Activated naive CD4-positive, alpha-beta T cell treated with anti-CD3 and anti-CD28 coated beads, Interleukin-2, amount 50 U/mL, for 16 hours (primary cell): ENCODE results near the gene PSMA8.
"Not testable (repeated sequence)": the region's sequence is repeated elsewhere in the genome, so short reads cannot be mapped to it uniquely, and the experiment has no call there.

ENCODE experiments used
- DNase-seq: peaks from one replicate; pipeline ENCODE4 v3.0.0-alpha.2; 2020

The PSMA8 gene

DNA sequence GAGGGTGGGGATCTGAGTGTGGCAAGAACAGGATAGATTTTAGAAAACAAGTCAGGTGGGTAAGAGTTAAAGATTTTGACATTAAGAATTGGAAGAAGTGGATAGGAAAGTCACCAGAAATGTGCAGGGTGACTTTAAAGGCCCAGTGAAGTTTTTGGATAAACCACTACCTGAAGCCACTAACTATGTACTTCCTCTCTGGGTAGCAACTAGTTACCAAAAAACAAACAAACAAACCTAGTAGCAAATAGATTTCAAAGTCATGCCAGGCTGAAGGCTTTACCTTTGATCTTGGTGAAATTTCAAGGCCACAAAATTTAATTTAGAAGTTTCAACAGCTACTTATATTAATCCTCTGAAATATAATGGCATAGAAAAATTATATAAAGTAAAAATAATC lies 42.5 kb downstream of the PSMA8 start:
- DNase-seq, result no peak

DNA sequence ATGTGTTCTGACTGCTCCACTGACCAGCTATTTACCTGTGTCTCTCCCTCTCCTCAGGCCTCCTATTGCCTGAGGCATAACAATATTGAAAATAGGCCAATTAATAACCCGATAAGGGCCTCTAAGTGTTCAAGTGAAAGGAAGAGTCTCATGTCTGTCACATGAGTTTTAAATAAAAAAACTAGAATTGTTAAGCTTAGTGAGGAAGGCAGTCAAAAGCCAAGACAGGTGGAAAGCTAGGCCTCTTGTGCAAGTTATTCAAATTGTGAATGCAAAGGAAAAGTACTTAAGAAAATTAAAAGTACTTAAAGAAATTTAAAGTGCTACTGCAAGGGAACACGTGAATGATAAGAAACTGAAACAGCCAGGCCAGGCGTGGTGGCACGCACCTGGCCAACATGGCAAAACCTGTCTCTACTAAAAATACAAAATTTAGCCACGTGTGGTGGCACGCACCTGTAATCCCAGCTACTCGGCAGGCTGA lies 47.7 kb downstream of the PSMA8 start:
- no peak for DNase-seq

DNA sequence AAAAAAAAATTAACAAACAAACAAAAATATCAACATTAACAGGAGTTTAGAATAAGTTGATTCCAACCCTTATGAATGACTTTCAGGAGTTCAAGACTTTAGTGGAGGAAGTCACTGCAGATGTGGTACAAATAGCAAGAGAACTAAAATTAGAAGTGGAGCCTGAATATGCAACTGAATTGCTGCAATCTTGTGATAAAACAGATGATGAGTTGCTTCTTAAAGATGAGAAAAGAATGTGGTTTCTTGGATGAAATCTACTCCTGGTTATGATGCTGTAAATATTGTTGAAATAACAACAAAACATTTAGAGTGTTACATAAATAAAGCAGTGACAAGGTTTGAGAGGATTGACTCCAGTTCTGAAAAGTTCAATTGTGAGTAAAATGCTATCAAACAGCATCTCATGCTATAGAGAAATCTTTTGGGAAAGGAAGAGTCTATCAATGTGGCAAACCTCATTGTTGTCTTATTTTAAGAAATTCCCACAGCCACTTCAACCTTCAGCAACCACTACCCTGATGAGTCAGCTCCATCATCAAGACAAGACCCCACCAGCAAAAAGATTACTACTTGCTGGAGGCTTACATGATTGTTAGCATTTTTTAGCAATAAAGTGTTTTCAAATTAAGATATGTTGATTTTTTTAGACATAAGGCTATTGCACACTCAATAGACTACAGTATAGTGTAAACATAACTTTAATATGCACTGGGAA lies 49.9 kb downstream of the PSMA8 start:
- no peak for DNase-seq

DNA sequence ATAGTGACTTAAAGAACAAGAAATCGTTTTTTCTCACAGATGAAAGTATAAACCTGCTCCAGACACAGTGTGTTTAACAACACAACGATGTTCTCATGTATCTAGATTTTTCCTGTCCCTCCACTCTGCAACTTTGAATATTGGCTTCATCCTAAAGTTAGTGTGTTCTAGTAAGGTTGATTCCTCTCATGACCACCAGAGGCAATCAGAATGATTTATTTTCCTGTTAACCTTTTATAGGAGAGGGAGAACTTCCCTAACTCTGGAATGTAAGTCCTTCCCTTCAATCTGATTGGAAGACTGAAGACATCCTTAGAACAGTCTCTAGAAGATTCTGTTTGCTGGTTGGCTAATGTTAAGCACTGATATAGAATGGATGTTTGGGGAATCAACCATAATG lies 51.6 kb downstream of the PSMA8 start:
- DNase-seq, result no peak

DNA sequence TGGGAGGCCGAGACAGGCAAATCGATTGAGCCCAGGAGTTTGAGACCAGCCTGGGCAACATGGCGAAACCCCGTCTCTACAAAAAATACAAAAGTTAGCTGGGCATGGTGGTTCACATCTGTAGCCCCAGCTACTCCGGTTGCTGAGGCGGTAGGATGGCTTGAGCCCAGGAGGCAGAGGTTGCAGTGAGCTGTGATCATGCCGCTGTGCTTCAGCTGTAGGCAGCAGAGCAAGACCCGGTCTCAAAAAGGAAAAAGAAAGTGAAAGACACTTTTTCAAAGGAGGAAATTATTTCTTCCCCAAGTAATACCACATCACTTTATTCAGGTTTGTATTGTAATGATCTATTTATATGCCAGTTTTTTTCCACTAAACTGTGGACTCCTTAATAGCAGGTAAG lies 56.8 kb downstream of the PSMA8 start:
- DNase-seq, result peak; percentile 38

DNA sequence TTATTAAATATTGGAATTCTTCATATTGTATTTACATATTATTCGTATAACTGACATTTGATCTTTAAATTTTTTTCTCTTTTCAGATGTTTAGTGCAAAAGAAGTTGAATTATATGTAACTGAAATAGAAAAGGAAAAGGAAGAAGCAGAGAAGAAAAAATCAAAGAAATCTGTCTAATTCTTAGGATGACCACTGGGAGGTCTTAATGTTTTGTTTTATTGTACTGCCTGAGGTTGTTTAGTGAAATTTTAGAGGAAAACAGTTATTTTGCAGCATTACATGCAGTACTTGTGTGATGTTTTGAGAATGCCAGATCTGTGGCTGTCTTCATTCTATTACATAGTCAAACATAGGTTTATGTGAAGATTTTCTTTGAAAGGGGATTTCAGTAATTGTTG lies 58.6 kb downstream of the PSMA8 start:
- DNase-seq, result no peak

DNA sequence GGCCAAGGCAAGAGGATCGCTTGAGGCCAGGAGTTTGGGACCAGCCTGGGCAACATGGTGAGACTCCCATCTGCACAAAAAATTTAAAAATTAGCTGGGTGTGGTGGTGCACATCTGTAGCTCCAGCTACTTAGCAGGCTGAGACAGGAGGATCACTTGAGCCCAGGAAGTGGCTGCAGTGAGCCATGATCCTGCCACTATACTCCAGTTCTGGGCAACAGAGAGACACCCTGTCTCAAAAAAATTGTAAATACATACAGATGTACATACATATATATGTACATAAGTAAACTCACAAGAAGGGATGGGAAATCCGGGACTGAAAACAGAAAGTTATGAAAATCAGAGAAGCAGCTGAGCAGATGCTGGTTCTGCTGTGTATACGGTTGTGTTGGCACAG lies 62.9 kb downstream of the PSMA8 start:
- no peak for DNase-seq

DNA sequence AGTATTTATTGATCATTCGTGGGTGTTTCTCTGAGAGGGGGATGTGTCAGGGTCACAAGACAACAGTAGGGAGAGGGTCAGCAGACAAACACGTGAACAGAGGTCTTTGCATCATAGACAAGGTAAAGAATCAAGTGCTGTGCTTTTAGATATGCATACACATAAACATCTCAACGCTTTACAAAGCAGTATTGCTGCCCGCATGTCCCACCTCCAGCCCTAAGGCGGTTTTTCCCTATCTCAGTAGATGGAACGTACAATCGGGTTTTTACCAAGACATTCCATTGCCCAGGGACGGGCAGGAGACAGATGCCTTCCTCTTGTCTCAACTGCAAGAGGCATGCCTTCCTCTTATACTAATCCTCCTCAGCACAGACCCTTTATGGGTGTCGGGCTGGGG lies 68.3 kb downstream of the PSMA8 start:
- not testable (repeated sequence) for DNase-seq

DNA sequence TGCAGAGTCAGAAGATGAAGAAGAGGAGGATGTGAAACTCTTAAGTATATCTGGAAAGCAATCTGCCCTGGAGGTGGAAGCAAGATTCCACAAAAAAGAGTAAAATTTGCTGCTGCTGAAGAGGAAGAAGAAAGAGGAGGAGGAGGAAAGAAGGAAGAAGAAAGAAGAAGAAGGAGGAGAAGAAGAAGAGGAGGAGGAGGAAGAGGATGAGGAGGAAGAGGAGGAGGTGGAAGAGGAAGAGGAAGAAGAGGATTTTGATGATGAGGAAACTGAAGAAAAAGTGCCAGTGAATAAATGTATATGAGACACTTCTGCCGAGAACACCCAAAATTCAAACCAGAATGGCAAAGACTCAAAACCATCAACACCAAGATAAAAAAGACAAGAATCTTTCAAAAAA lies 71.6 kb downstream of the PSMA8 start:
- DNase-seq, result no peak

DNA sequence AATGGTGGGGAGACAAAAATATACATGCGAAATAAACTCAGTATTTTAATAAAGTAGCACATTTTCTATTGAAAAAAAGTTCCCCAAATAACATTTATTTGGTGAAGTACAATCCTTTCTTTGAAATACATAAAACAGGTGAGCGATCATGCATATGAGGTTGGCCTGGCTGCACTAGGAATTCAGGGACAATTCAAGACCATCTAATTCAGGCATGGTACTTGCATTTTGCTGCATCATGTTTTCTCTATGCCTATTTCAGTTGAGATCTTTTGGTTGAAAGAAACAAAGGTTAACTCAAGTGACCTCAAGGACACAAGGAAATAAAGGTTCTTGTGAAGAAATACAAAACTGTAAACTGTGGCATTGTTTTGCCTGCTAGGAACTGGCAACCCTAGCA lies 72.8 kb downstream of the PSMA8 start:
- no peak for DNase-seq

DNA sequence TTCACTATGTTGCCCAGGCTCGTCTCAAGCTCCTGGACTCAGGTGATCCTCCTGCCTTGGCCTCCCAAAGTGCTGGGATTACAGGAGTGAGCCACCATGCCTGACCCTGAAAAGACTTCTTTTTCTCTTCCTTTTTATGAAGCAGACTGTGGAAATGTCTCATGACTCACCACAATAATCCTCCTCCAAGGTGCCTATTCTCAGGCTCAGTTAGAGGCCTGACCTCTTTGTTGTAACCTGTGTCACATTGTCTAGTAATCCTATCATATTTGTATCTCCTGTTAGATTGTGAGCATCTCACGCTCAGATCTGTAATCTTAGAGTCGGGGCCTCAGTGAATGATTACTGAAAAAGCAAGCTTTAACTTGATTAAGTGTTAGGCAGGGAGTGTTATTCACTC lies 74.3 kb downstream of the PSMA8 start:
- no peak for DNase-seq

DNA sequence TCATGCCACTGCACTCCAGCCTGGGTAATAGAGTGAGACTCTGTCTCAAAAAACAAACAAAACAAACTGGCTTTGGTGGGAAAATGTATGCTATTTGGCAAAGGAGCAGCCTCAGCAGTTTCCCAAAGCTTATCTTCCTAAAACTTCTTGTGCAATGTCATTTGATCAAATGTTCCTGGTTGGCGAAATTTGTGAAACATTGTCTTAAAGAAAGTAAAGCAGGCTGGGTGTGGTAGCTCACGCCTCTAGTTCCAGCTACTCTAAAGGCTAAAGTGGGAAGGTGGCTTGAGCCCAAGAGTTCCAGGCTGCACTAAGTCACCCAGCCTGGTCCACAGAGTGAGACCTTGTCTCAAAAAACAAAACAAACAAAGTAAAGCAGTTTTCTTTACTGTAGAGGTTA lies 75.3 kb downstream of the PSMA8 start:
- no peak for DNase-seq

DNA sequence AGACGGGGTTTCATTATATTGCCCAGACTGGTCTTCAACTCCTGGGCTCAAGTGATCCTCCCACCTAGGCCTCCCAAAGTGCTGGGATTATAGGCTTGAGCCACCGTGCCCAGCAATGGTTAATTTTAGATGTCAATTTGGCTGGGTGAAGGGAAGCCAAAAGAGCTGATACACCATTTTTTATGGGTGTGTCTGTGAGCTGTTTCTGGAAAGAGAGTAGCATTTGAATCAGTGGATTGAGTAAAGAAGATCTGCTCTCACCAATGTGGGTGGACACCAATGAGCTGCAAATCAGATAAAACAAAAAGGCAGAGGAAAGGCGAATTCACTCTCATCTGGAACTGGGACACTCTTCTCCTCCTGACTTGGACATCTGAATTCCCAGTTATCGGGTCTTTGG lies 76.5 kb downstream of the PSMA8 start:
- no peak for DNase-seq

DNA sequence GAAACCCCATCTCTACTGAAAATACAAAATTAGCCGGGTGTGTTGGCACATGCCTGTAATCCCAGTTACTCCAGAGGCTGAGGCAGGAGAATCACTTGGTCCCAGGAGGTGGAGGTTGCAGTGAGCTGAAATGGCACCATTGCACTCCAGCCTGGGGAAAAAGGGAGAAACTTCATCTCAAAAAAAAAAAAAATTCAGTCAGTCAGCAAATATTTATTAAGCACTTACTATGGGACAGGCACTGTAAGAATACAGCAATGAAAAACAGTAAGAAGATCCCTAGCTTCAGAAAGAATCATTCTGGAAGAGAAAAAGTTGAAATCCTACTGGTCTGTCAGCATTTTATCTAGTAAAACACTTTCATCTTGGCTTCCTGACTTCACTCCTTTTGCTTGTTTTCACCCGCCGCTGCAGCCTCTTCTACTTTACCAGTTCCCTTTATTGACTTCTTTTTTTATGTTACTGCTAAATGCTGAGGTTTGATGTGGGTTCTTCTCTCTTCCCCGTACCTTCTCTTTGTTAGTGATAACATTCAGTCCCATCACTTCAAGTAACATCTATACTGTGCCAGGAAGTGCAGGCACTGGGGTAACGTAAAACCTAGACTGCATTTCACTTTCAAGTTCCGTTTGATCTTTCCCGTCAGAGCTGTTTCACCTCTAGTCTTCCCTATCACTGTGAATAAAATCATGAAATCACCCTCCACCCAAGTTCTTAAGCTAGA lies 81.7 kb downstream of the PSMA8 start:
- peak; percentile 39 for DNase-seq

DNA sequence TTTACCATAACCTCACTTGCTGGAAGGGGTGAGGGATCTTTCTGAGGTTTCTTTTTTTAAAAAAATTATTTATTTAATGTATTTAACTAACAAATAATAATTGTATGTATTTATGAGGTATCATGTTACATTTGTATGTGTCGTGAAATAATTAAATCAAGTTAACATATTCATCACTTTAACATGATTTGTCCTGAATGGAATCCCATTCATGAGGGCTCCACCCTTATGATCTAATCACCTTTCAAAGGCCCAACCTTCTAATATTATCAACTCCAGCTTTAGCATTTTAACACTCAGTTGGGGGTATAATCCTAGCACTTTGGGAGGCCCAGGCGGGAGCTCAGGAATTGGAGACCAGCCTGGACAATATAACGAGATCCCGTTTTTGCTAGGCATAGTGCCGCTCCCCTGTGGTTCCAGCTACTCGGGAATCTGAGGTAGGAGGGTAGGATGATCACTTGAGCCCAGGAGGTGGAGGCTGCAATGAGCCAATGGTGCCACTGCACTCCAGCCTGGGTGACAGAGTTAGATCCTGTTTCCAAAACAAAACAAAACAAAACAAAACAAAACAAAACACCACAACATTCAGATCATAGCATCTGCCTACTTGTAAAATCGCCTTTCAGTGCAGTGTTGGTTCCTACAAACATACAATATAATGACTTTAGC lies 91.5 kb downstream of the PSMA8 start:
- DNase-seq, result no peak

DNA sequence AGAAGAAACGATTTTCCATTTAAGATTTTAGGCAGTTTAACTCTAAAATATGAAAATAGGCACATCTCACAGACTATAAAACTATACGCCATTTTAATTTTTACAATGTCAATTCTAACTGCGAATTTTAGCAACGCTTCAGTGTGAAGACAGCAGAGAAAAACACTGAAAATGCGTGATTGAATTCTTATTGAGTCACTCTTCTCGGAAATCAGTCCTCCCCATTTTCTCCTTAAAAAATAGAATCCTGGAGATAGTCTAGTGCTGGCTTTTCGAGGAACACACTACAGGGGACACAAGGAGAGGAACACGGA lies 92.2 kb downstream of the PSMA8 start:
- DNase-seq, result no peak

DNA sequence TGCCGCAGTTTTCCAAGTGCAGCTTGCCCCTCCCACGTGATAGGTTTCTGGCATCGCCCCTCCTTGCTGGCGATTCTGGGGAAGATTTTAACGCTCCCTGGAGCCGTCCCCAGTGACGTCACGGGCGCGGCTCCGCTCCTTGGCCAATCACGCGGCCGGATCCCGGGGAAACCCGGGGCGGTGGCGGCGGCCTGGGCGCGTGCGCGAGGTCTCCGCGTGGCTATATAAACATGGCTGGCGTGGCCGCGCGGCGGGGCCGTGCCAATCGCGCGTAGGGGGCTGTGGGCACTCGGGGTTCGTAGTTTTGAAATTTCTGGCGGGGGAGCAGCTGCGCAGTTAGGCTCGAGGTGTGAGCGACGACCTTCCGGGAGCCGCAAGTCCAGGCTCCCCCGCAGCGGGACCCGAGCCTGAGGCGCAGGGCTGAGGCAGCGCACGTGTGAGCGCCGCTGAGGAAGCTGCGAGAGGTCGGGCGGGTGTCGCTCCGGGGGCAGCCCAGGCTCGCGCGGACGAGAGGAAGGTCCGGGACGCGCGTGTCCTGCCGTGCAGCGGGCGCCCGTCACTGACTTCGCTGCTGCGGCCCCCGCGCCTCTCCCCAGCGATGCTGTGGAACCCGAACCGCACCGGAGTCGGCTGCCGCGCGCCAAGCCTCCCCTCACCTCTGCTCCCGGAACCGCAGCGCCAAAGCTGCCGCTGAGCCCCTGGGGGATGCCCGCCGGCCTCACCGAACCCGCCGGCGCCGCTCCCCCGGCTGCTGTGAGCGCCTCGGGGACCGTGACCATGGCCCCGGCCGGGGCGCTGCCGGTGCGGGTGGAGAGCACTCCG lies 92.8 kb downstream of the PSMA8 start, which contains the start of gene TAF4B:
TSS of gene TAF4B (plus strand) at position 217 of the 822 bp plus-strand sequence. CDS start at position 706, 489 bp downstream.
- peak; percentile 96 for DNase-seq

DNA sequence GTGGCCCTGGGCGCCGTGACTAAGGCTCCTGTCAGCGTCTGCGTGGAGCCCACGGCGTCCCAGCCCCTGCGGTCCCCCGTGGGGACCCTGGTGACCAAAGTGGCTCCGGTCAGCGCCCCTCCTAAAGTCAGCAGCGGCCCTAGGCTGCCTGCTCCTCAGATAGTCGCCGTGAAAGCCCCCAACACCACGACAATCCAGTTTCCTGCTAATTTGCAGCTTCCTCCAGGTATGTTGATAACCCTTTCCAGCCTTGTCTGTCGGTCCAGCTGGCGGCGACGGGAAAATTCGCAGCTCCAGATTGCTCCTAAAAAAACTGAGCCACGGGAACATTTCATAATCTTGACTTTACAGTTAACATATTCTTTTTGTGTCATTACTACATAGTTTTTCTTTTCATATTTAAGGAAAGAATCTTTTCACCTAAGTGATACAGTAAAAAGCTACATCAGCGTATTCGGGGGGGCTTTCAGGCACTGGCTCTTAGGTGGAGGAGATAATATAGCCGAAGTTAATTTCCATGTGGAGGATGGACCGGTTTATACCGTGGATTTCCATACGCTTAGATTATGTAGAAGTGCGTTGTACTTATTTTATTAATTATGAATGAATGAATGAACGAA lies 93.5 kb downstream of the PSMA8 start:
- DNase-seq, result no peak

DNA sequence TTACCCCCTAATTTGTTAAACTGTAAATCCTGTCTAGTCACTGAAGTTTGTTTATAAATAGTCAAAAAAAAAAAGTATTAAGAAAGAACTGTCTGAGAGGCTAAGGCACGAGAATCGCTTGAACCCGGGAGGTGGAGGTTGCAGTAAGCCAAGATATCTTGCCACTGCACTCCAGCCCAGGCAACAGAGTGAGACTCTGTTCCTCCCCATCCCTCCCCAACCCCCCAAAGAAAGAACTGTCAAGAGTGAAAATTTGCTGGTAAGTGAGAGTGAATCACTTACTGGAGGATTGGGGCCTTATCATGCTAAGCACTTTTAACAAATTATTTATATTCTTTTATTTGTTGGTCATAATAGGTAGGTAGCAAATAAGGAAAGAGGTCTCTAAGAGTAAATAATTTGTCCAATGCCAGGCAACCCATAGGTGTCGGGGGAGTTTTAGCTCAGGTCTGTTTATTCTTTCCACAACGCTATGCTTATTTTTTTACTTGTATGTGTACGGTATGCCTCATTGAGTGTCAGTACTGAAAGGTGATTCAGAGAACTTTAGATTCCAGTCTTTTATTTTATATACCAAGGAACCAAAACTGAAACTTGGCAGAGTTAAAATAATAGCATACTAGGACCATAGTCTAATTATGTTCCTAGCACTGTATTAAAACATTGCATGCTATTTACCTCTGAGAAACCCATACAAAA lies 95.0 kb downstream of the PSMA8 start:
- no peak for DNase-seq

DNA sequence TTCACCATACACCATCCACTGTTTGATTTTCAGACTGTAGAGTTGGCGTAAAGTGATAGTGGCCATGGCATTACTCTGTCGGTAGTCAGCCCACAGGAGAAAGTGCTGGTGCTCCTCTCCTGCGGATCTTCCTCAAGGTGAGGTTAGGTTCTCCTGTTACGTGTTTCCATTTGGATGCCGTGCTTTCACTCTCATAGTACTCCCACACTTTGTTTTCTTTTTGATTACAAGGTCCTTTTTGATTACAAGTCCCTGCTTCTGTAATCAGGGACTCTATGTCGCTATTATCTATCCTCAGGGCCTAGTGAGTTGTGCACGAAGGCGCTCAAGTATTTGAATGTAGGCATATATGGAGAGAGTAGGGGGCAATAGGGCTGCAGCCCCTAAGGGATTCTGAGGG lies 96.8 kb downstream of the PSMA8 start:
- no peak for DNase-seq

DNA sequence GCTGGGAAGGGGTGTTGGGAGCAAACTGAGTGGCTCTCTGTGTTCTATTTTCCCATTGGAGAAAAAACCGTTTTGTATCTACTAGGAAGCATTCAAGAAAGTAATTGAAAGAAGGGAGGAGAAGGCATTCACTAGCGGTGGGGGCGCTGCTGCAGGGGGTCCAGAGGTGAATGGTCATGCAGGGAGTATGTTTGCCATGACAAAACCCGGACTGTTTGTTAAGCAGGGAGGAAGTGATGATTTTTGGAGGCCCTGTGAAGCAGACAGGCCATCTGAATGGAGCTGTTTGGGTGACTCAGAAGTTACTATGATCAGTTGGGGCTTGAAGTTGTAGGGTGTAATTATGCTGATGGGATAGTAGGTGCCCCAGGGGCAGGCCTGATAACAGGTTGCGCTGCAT lies 99.5 kb downstream of the PSMA8 start:
- no peak for DNase-seq

DNA sequence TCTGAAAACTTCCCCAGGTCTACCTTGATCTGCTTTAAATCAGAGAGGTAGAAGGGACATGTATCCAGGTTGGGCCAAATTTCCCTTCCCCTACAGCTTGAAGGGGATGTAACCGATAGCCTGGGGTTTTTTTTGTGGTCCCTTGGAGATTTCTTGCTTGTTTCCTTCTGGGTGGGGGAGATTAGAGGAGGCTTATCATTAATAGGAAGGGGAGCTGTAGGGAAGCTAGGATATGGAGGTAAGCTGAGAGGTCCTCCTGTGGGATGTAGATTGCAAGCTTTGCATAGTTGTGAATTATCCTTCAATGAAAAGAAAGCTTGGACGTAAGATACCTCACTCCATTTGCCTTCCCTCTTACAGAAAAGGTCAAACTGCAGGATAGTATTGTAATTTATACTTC lies 103.7 kb downstream of the PSMA8 start:
- DNase-seq, result not testable (repeated sequence)
